IPS-NIHi7 (cell line): Measurements from ENCODE around the gene PLEKHA7.
"Not testable (repeated sequence)": the region's sequence is repeated elsewhere in the genome, so short reads cannot be mapped to it uniquely, and the experiment has no call there.

Experiments used
- DNase-seq: peaks from one replicate; pipeline ENCODE4 v3.0.0; 2012; ENCODE audit warnings: mixed read lengths; ENCODE audit errors: extremely low spot score

The PLEKHA7 gene

GRCh38 chr11:17005646-17006045, 8.6 kb downstream of the PLEKHA7 start:
- no peak for DNase-seq

GRCh38 chr11:17004486-17005148, 9.6 kb downstream of the PLEKHA7 start:
- no peak for DNase-seq

GRCh38 chr11:17003426-17003825, 10.8 kb downstream of the PLEKHA7 start:
- no peak for DNase-seq

- DNase-seq, result no peak
Observed at GRCh38 chr11:17002543-17002942, 11.7 kb downstream of the PLEKHA7 start.

GRCh38 chr11:17001806-17002205, 12.4 kb downstream of the PLEKHA7 start:
- DNase-seq, result no peak

- no peak for DNase-seq
Observed at GRCh38 chr11:17000987-17001386, 13.2 kb downstream of the PLEKHA7 start.

- not testable (repeated sequence) for DNase-seq
Observed at GRCh38 chr11:17000253-17000652, 14.0 kb downstream of the PLEKHA7 start.

GRCh38 chr11:16999116-16999515, 15.1 kb downstream of the PLEKHA7 start:
- no peak for DNase-seq

GRCh38 chr11:16997624-16998023, 16.6 kb downstream of the PLEKHA7 start:
- DNase-seq, result no peak

GRCh38 chr11:16993495-16993894, 20.7 kb downstream of the PLEKHA7 start:
- DNase-seq, result no peak

- no peak for DNase-seq
Observed at GRCh38 chr11:16992846-16993245, 21.4 kb downstream of the PLEKHA7 start.

GRCh38 chr11:16989554-16989953, 24.7 kb downstream of the PLEKHA7 start:
- no peak for DNase-seq

GRCh38 chr11:16987205-16987568, 27.0 kb downstream of the PLEKHA7 start:
- DNase-seq, result peak; percentile 82

GRCh38 chr11:16986434-16987204, 27.6 kb downstream of the PLEKHA7 start:
- DNase-seq, result peak; percentile 34

- no peak for DNase-seq
Observed at GRCh38 chr11:16985297-16985696, 28.9 kb downstream of the PLEKHA7 start.

- DNase-seq, result no peak
Observed at GRCh38 chr11:16984229-16984628, 30.0 kb downstream of the PLEKHA7 start.

- DNase-seq, result no peak
Observed at GRCh38 chr11:16982809-16983208, 31.4 kb downstream of the PLEKHA7 start.

- DNase-seq, result no peak
Observed at GRCh38 chr11:16982256-16982671, 31.9 kb downstream of the PLEKHA7 start.

- peak; percentile 64 for DNase-seq
Observed at GRCh38 chr11:16981651-16982194, 32.5 kb downstream of the PLEKHA7 start.

GRCh38 chr11:16979703-16980622, 34.3 kb downstream of the PLEKHA7 start:
- DNase-seq, result no peak

- no peak for DNase-seq
Observed at GRCh38 chr11:16977994-16978315, 36.3 kb downstream of the PLEKHA7 start.
